Measurements from ENCODE around the gene RGS12. TPM values are rescaled to one million over a fixed set of nuclear protein-coding genes. Genes with fewer than 3 reads are reported as not detected.

Gene RGS12
- total and polyA plus RNA-seq, 2 of the 13 experiments (the other 11 are each of a cell fraction or from before 2014, with no cell fraction given), result 21.0 to 27.7 TPM

DNA sequence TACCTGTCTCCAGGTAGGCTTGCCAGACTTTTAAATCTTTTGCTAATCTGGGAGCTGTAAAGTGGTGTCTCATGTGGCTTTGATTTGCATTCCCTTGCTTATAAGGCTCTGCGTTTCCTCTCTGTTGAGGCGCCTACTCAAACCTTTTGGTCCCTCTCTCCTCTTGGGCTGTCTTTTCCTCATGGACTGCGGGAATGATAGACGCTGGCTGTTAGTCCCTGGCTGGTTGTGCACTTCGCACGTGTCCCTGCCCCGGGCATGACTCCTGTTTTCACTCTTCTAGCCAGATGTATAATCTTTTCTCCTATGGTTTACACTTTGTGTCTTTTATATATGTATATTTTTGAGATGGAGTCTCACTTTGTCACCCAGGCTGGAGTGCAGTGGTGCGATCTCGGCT, 39.7 kb downstream of the RGS12 start (continued):
- TF ChIP-seq ATF4 (CRISPR knock-in tag; IDR thresholded peaks at IDR 0.05) (no peak), SALL2 (CRISPR knock-in tag; IDR thresholded peaks at IDR 0.05) (no peak), ZNF564 (CRISPR knock-in tag; IDR thresholded peaks at IDR 0.05) (no peak), TBP (CRISPR knock-in tag; IDR thresholded peaks at IDR 0.05) (no peak), NR2C2 (CRISPR knock-in tag; IDR thresholded peaks at IDR 0.05; ENCODE audit: borderline replicate concordance) (no peak), ZUFSP (CRISPR knock-in tag; IDR thresholded peaks at IDR 0.05; ENCODE audit: borderline replicate concordance) (no peak), ZNF432 (CRISPR knock-in tag; IDR thresholded peaks at IDR 0.05; ENCODE audit: borderline replicate concordance) (no peak), SIX4 (CRISPR knock-in tag; IDR thresholded peaks at IDR 0.05) (no peak)

GRCh38 chr4:3334316-3334715, 41.5 kb downstream of the RGS12 start:
- peaks cover 0 to 5% of the 10 kb centered on the region in 2 experiments; a peak in 2 of 5 replicates for H3K36me3 ChIP-seq (replicated peaks in 1 of 2; ENCODE audit: control insufficient read depth in 1 of 2, insufficient read depth in 2 of 2, low read length in 2 of 2)
- BruUV-seq (replicated peaks), result no TSS peak
- in situ Hi-C loops (cut with HindIII; ENCODE audit: extremely low pct_ligation_motif_present, low pct_unique_long_range_greater_than_20kb), result no loop called here
- FAIRE-seq, result no peak
- no peak for ATAC-seq
- H3K9ac ChIP-seq (ENCODE audit: insufficient read depth, low read depth, low read length), result no peak overlapping the region
- intact Hi-C loops (cut with micrococcal nuclease; ENCODE audit: unreplicated experiment), result no loop called here
- H4K20me1 ChIP-seq (ENCODE audit: insufficient read depth, low read length), result no peaks in the 10 kb centered on the region
- peaks cover 16% of the 10 kb centered on the region; the same call in 1 of the 2 replicates for H3K4me1 ChIP-seq (ENCODE audit: insufficient read depth, low read length)
- H3K27me3 ChIP-seq (ENCODE audit: control insufficient read depth in 1 of 2, insufficient read depth in 2 of 2, low read length in 2 of 2), result no peaks in the 10 kb centered on the region
- no peak overlapping the region for H3K27ac ChIP-seq (ENCODE audit: extremely low read length, insufficient read depth, low read length)
- no peak overlapping the region for H3K4me2 ChIP-seq (ENCODE audit: low read depth, low read length)
- H2AFZ ChIP-seq (ENCODE audit: low read length), result no peak overlapping the region
- ChIA-PET POLR2A (no interaction called here), CTCF (ENCODE audit: low intra/inter-chr PET ratio, low total read pairs) (no interaction called here)
- 98% methylated on average over 3 of the region's 3 CpGs for WGBS (ENCODE audit: low lambda C conversion rate)
- H3K9me3 ChIP-seq (ENCODE audit: low read length), result no peaks in the 10 kb centered on the region
- peaks cover 16% of the 10 kb centered on the region for H3K79me2 ChIP-seq (ENCODE audit: insufficient read depth, low read length)
- H3K4me3 ChIP-seq (replicated peaks in 1 of 3; ENCODE audit: insufficient read depth in 1 of 3, low read depth in 2 of 3, low read length in 3 of 3), result no peak overlapping the region
- no peak for DNase-seq (ENCODE audit: low spot score)
- TF ChIP-seq SUZ12 (IDR thresholded peaks at IDR 0.05; ENCODE audit: low read depth, low read length) (no peak), SNAPC5 (CRISPR knock-in tag; IDR thresholded peaks at IDR 0.05; ENCODE audit: borderline replicate concordance) (no peak), TAF1 (CRISPR knock-in tag; IDR thresholded peaks at IDR 0.05) (no peak), ZBTB7A (CRISPR knock-in tag; IDR thresholded peaks at IDR 0.05) (no peak), RFX3 (CRISPR knock-in tag; IDR thresholded peaks at IDR 0.05) (no peak), HNRNPK (IDR thresholded peaks at IDR 0.05; ENCODE audit: low read depth, low read length, poor library complexity, severe bottlenecking) (no peak), CHD4 (IDR thresholded peaks at IDR 0.05; ENCODE audit: borderline replicate concordance, low read length) (no peak), ZNF256 (CRISPR knock-in tag; conservative IDR thresholded peaks at IDR 0.05) (no peak), TSC22D2 (CRISPR knock-in tag; IDR thresholded peaks at IDR 0.05; ENCODE audit: borderline replicate concordance) (no peak), KLF11 (CRISPR knock-in tag; IDR thresholded peaks at IDR 0.05) (no peak), ATF7-NPFF (CRISPR knock-in tag; IDR thresholded peaks at IDR 0.05; ENCODE audit: low read depth) (no peak), IRX3 (CRISPR knock-in tag; IDR thresholded peaks at IDR 0.05; ENCODE audit: borderline replicate concordance, low read depth) (no peak), SMAD1 (CRISPR knock-in tag; IDR thresholded peaks at IDR 0.05; ENCODE audit: borderline replicate concordance, low read depth) (no peak), SMAD3 (CRISPR knock-in tag; IDR thresholded peaks at IDR 0.05) (no peak)

Data from HepG2 (cell line).